Transverse colon (tissue), 3 donors: ENCODE measurements around the gene GPR17.

Source experiments
- CTCF ChIP-seq, 5 experiments: fragments of 200-600 bp in 3 of 5; fragments of 450-650 bp in 2 of 5; sonication (generic) in 3 of 5; IDR thresholded peaks; 1 replicate in 2 of 5; 2 replicates in 3 of 5; pipeline ENCODE4 v1.5.1; 2016 to 2017; ENCODE audit warnings: antibody characterized with exemption in 5 of 5, inconsistent platforms in 3 of 5, mild to moderate bottlenecking in 2 of 5, moderate library complexity in 1 of 5
- POLR2A ChIP-seq: fragments of 450-650 bp; IDR thresholded peaks from one replicate; pipeline ENCODE4 v1.6.1; 2016; ENCODE audit warnings: antibody characterized with exemption, mild to moderate bottlenecking, moderate library complexity

GRCh38 chr2:127639111-127639474 lies 6.9 kb upstream of the GPR17 start:
- TF ChIP-seq CTCF (IDR thresholded peaks at IDR 0.05) (no peak), POLR2A (no peak)
